Hepatocyte (in vitro differentiated cells): ENCODE results near the gene TMEM232. TPM values are rescaled to one million over a fixed set of nuclear protein-coding genes. Genes with fewer than 3 reads are reported as not detected.

Source experiments
- DNase-seq: peaks from one replicate; pipeline ENCODE4 v3.0.0-alpha.2; 2016; ENCODE audit warnings: low spot score
- H2AFZ ChIP-seq: fragments of 200-600 bp; sonication (generic); 2 replicates; pipeline ENCODE4 v1.6.0; 2016; ENCODE audit warnings: antibody characterized with exemption, mild to moderate bottlenecking
- H3K27ac ChIP-seq: fragments of 200-600 bp; sonication (generic); 2 replicates; pipeline ENCODE4 v1.5.1; 2016; ENCODE audit warnings: mild to moderate bottlenecking
- H3K27me3 ChIP-seq: fragments of 200-600 bp; sonication (generic); 2 replicates; pipeline ENCODE4 v1.6.1; 2016
- H3K36me3 ChIP-seq: fragments of 200-600 bp; sonication (generic); replicated peaks from 2 replicates; pipeline ENCODE4 v1.5.1; 2016; ENCODE audit warnings: low read depth; ENCODE audit not compliant: insufficient read depth
- H3K4me1 ChIP-seq: fragments of 200-600 bp; sonication (generic); 2 replicates; pipeline ENCODE4 v1.5.1; 2016; ENCODE audit warnings: mild to moderate bottlenecking, moderate library complexity; ENCODE audit not compliant: insufficient read depth
- H3K4me2 ChIP-seq: fragments of 200-600 bp; sonication (generic); 2 replicates; pipeline ENCODE4 v1.6.0; 2016
- H3K4me3 ChIP-seq: fragments of 200-600 bp; sonication (generic); 2 replicates; pipeline ENCODE4 v1.5.1; 2016; ENCODE audit warnings: mild to moderate bottlenecking
- H3K79me2 ChIP-seq: fragments of 200-600 bp; sonication (generic); 2 replicates; pipeline ENCODE4 v1.6.0; 2017; ENCODE audit warnings: mild to moderate bottlenecking
- H3K9me2 ChIP-seq: fragments of 200-600 bp; sonication (generic); replicated peaks from 2 replicates; pipeline ENCODE4 v1.6.0; 2017; ENCODE audit warnings: mild to moderate bottlenecking; ENCODE audit not compliant: insufficient read depth
- H3K9me3 ChIP-seq: fragments of 200-600 bp; sonication (generic); 2 replicates; pipeline ENCODE4 v1.5.1; 2016; ENCODE audit warnings: low read depth, mild to moderate bottlenecking
- H4K20me1 ChIP-seq: fragments of 200-600 bp; sonication (generic); 2 replicates; pipeline ENCODE4 v1.6.0; 2016; ENCODE audit warnings: mild to moderate bottlenecking; ENCODE audit not compliant: insufficient read depth, poor library complexity, severe bottlenecking
- EZH2 ChIP-seq: fragments of 200-600 bp; sonication (generic); IDR thresholded peaks from 2 replicates; pipeline ENCODE4 v1.6.1; 2016; ENCODE audit warnings: antibody characterized with exemption, mild to moderate bottlenecking, borderline replicate concordance
- EZH2phosphoT487 ChIP-seq: fragments of 200-600 bp; sonication (generic); IDR thresholded peaks from one replicate; pipeline ENCODE4 v1.6.1; 2018; ENCODE audit warnings: antibody characterized with exemption, mild to moderate bottlenecking, low read depth, moderate library complexity; ENCODE audit not compliant: unreplicated experiment, severe bottlenecking
- WGBS: methylation state at CpG from one replicate; pipeline ENCODE4 v1.1.6; 2016; ENCODE audit warnings: low lambda C conversion rate; ENCODE audit errors: missing lambda C conversion rate; 5-methylcytosine and 5-hydroxymethylcytosine counted together
- polyA plus RNA-seq: library from polyadenylated mRNA; unstranded; fragments of >200 nt; fragmentation: Nextera tagmentation; extraction: Ambion mirVana; gene quantifications from 2 replicates; pipeline ENCODE4 v1.2.1, GENCODE V29; 2016
- total RNA-seq: library from RNA; depleted of rRNA; stranded (reverse); fragments of >200 nt; gene quantifications from 2 replicates; pipeline ENCODE4 v1.2.3, GENCODE V29; 2014
- TF ChIP-seq, protein P1 (sequence below): fragments of 200-600 bp; sonication (generic); IDR thresholded peaks from 2 replicates; pipeline ENCODE4 v1.5.1; 2016; ENCODE audit warnings: antibody characterized with exemption, mild to moderate bottlenecking; ENCODE audit not compliant: poor library complexity

Gene TMEM232
- total and polyA plus RNA-seq, 2 experiments from 2014 or later, result 2.4 to 2.8 TPM

DNA sequence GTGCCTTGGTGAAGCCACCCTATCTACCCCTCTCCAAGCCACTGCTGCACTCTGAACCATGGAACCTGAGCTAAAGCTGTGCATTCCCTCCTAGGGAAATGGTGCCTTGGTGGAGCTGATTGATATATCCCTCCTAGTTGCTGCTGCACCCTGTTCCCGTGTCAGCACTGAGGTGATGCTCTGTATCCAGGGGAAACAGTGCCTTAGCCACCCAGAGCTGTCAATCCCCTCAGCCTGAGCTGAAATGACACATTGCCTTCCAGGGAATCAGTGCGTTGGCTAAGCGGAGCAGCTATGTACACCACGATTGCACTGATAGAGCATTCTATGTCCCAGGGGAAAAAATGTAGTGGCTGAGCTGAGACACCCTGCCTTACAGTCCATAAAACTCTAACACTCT lies 257.0 kb downstream of the TMEM232 start:
- no peaks in the 10 kb centered on the region for H3K27me3 ChIP-seq
- H4K20me1 ChIP-seq, result no peaks in the 10 kb centered on the region
- no peak for DNase-seq
- H3K4me1 ChIP-seq, result no peaks in the 10 kb centered on the region
- H3K9me3 ChIP-seq, result peaks cover 3% of the 10 kb centered on the region
- no peaks in the 10 kb centered on the region for H3K9me2 ChIP-seq
- TF ChIP-seq EZH2 (no peak), EZH2phosphoT487 (no peak)
- TF ChIP-seq, protein P1, sequence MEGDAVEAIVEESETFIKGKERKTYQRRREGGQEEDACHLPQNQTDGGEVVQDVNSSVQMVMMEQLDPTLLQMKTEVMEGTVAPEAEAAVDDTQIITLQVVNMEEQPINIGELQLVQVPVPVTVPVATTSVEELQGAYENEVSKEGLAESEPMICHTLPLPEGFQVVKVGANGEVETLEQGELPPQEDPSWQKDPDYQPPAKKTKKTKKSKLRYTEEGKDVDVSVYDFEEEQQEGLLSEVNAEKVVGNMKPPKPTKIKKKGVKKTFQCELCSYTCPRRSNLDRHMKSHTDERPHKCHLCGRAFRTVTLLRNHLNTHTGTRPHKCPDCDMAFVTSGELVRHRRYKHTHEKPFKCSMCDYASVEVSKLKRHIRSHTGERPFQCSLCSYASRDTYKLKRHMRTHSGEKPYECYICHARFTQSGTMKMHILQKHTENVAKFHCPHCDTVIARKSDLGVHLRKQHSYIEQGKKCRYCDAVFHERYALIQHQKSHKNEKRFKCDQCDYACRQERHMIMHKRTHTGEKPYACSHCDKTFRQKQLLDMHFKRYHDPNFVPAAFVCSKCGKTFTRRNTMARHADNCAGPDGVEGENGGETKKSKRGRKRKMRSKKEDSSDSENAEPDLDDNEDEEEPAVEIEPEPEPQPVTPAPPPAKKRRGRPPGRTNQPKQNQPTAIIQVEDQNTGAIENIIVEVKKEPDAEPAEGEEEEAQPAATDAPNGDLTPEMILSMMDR, result no peak
- H3K4me3 ChIP-seq, result no peak overlapping the region
- H3K27ac ChIP-seq, result no peak overlapping the region
- no peaks in the 10 kb centered on the region for H3K36me3 ChIP-seq
- H3K4me2 ChIP-seq, result no peak overlapping the region
- no peak overlapping the region for H2AFZ ChIP-seq
- H3K79me2 ChIP-seq, result no peaks in the 10 kb centered on the region
- WGBS, result 94% methylated on average over 4 of the region's 4 CpGs

DNA sequence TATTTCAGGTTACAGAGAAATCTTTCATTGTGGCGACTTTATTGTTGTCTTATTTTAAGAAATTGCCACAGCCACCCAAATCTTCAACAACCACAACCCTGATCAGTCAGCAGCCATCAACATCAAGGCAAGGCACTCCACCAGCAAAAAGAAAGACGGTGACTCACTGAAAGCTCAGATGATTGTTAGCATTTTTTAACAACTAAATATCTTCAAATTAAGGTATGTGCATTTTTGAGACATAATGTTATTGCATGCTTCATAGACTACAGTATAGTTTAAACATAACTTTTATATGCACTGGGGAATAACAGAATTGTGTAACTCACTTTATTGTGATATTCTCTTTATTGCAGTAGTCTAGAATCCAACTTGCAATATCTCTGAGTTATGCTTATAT lies 263.4 kb downstream of the TMEM232 start:
- no peak overlapping the region for H3K4me2 ChIP-seq
- H3K4me3 ChIP-seq, result no peak overlapping the region
- no peaks in the 10 kb centered on the region for H4K20me1 ChIP-seq
- H3K36me3 ChIP-seq, result no peaks in the 10 kb centered on the region
- H3K4me1 ChIP-seq, result no peaks in the 10 kb centered on the region
- WGBS, result 87% methylated on average over 2 of the region's 2 CpGs
- H3K9me2 ChIP-seq, result no peaks in the 10 kb centered on the region
- no peaks in the 10 kb centered on the region for H3K27me3 ChIP-seq
- no peaks in the 10 kb centered on the region for H3K9me3 ChIP-seq
- no peak overlapping the region for H3K27ac ChIP-seq
- TF ChIP-seq EZH2 (no peak), EZH2phosphoT487 (no peak)
- TF ChIP-seq, protein P1, result no peak
- DNase-seq, result no peak
- H3K79me2 ChIP-seq, result no peaks in the 10 kb centered on the region
- no peak overlapping the region for H2AFZ ChIP-seq

DNA sequence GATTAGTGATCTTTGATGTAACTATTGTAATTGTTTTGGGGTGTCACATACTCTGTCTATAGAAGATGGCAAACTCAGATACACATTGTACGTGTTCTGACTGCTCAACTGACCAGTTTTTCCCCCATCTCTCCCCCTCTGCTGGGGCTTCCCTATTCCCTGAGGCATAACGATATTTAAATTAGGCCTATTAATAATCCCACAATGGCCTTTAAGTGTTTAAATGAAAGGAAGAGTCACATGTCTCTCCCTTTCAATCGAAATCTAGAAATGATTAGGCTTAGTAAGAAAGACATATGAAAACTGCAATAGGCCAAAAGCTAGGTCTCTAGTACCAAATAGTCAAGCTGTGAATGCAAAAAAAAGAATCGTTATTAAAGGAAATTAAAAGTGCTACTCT lies 265.6 kb downstream of the TMEM232 start:
- no peak for DNase-seq
- WGBS, result 91% methylated on average over 4 of the region's 4 CpGs
- TF ChIP-seq EZH2phosphoT487 (no peak), EZH2 (no peak)
- TF ChIP-seq, protein P1, result no peak
- Histone ChIP-seq H3K9me2 (no peaks in the 10 kb centered on the region), H3K9me3 (no peaks in the 10 kb centered on the region), H3K4me3 (no peak overlapping the region), H3K79me2 (no peaks in the 10 kb centered on the region), H4K20me1 (no peaks in the 10 kb centered on the region), H3K4me1 (no peaks in the 10 kb centered on the region), H3K4me2 (no peak overlapping the region), H2AFZ (no peak overlapping the region), H3K27ac (no peak overlapping the region), H3K36me3 (no peaks in the 10 kb centered on the region), H3K27me3 (no peaks in the 10 kb centered on the region)

DNA sequence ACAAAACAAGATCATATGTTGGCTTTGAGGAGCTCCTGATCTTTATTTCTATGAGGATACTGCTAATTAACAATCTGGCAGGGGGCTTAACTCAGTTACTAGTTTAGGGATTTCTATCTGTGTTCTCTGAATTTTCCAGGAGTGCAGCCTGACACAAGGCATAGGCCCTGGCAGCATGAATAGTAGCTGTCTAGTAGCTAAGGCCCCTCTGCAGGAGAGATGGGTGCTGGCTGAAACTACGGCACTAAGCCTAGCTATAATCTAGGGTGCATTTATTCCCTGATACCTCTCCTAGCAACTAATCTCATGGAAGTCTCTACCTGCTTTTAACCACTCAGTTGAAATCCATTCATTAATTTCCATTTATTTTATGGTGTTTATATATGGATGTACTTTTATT lies 268.2 kb downstream of the TMEM232 start:
- Histone ChIP-seq H3K9me2 (no peaks in the 10 kb centered on the region), H3K9me3 (no peaks in the 10 kb centered on the region), H3K36me3 (no peaks in the 10 kb centered on the region), H3K4me2 (no peak overlapping the region), H3K4me1 (no peaks in the 10 kb centered on the region), H4K20me1 (no peaks in the 10 kb centered on the region), H2AFZ (no peak overlapping the region), H3K4me3 (no peak overlapping the region), H3K27ac (no peak overlapping the region), H3K27me3 (no peaks in the 10 kb centered on the region), H3K79me2 (no peaks in the 10 kb centered on the region)
- WGBS, result 65% methylated on average over 1 of the region's 1 CpG
- TF ChIP-seq EZH2 (no peak), EZH2phosphoT487 (no peak)
- TF ChIP-seq, protein P1, result no peak
- no peak for DNase-seq
